GM19099 (cell line): Measurements from ENCODE around the gene CYP2D6.
"Not testable (repeated sequence)": the region's sequence is repeated elsewhere in the genome, so short reads cannot be mapped to it uniquely, and the experiment has no call there.

ENCODE experiments used
- POLR2A ChIP-seq: IDR thresholded peaks from 3 replicates; pipeline ENCODE4 v1.6.1; 2011; ENCODE audit warnings: low read depth; ENCODE audit not compliant: insufficient read length; ENCODE audit errors: extremely low read depth

Gene CYP2D6

DNA sequence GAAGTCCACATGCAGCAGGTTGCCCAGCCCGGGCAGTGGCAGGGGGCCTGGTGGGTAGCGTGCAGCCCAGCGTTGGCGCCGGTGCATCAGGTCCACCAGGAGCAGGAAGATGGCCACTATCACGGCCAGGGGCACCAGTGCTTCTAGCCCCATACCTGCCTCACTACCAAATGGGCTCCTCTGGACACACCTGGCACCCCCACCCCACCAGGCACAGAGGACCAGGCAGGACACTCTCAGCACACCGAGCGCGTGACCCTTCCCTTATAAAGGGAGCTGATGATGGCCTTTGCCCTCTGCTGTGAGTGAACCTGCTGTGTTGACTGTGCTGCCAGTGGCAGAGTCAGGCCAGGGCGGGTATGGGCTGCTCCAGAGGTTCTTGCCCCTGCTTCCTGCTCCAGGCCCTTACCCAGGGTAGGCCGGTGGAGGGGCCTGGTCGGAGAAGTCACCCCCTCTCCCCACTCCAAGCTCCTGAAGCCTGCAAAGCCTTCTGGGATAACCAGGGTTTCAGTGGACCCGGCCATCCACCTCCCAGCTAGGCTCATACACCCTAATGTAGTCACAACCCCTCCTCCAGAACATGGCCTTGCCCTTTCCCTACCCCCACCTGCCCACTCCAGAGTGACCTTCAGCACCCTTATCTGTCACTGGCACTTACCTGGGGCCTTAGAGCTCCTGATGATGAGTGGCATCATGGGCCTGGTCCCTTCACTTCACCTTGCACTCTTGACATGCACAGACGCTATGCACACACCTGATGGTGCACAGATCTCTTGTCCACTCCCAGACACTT lies at the start of gene CYP2D6:
CYP2D6 (minus strand) TSS at position 172 of the 793 bp plus-strand sequence; CDS start at position 153, 19 bp downstream.
- TF ChIP-seq POLR2A: not testable (repeated sequence)

- no peak for TF ChIP-seq POLR2A
Observed at GRCh38 chr22:42179616-42180015, 49.0 kb upstream of the CYP2D6 start.

DNA sequence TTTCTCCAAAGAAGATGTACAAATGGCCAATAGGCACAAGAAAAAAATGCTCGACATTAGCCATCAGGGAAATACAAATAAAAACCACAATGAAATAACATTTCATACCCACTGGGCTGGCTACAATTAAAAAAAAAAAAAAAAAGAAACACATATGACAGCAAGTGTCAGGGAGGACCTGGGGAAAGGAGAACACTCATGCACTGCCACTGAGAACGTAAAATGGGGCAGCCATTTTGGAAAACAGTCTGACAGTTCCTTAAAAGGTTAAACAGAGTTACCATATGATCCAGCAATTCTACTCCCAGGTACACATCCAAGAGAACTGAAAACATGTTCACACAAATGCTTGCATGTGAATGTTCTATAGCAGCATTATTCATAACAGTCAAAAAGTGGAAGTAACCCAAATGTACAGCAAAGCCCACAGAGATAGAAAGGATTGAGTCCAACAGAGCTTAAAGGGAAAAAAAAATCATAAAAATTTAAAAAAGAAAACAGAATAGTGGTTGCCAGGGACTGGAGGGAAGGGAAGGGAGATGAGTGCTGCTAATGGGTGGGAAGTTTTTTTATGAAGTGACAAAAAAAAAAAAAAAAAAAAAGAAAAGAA lies 48.4 kb upstream of the CYP2D6 start:
- no peak for TF ChIP-seq POLR2A

DNA sequence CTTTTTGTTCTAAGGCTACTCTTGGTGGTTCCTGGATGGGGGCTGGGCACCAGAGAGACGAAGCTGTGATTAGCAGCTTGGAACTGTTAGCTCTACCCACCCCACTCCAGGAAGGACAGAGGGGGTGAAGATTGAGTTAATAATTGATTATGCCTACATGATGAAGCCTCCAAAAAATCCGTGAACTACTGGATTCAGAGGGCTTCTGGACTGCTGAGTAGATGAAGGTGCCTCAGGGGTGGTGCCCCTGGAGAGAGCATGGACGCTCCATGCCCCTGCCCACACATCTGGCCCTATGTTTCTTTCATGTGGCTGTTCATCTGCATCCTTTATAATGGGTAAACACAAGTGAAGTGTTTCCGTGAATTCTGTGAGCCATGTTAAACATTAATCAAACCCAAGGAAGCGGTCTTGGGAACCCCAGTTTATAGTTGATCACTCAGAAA lies 47.3 kb upstream of the CYP2D6 start:
- TF ChIP-seq POLR2A: no peak

DNA sequence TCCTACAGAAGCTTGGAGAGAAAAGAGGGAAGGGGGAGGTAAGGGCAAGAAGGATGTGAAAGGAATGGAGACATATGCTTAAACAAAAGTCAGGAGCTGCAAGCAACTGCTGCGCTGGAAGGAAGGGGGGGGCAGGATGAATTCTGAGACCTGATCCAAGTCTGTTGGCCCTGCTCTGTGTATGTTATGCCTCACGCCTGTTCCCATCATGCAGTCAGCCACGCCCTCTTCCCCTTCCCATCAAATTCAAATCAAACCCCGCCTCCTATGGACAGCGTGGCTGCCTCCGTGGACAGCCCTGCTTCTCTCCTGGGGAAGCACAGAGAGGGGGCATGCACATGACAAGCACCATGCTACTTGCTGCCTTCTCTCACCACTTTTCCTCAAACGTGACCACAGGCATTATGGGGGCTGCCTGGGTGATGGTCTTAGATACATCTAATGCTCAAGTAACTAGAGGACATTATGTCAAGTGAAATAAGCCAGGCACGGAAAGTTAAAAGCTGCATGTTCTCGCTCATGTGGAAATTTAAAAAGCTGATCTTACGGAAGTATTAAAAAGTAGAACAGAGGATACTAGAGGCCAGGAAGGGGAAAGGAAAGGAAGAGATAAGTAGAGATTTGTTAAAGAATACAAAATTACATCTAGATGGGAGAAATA lies 45.8 kb upstream of the CYP2D6 start:
- no peak for TF ChIP-seq POLR2A

- TF ChIP-seq POLR2A: no peak
Observed at GRCh38 chr22:42174062-42174461, 43.5 kb upstream of the CYP2D6 start.

GRCh38 chr22:42173183-42173926 lies 42.7 kb upstream of the CYP2D6 start:
- no peak for TF ChIP-seq POLR2A

DNA sequence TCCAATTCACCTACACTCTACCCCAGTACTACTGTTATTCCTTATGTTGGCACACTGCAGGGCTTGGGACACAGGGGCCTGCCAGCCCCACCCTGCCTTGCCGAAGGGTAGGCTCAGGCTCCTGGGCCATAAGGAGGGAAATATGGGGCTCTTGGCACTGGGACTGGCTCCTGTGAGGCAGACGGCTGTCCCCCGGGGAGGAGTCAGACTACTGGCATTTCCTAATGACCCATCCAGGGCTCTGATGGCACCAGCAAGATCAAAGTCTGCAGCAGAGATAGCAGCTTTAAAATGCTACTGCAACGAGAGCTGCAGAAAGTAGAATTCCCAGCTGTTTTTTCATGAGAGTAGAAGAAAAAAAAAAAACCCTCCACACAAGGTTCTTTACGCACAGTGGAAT lies 42.2 kb upstream of the CYP2D6 start:
- TF ChIP-seq POLR2A: no peak

DNA sequence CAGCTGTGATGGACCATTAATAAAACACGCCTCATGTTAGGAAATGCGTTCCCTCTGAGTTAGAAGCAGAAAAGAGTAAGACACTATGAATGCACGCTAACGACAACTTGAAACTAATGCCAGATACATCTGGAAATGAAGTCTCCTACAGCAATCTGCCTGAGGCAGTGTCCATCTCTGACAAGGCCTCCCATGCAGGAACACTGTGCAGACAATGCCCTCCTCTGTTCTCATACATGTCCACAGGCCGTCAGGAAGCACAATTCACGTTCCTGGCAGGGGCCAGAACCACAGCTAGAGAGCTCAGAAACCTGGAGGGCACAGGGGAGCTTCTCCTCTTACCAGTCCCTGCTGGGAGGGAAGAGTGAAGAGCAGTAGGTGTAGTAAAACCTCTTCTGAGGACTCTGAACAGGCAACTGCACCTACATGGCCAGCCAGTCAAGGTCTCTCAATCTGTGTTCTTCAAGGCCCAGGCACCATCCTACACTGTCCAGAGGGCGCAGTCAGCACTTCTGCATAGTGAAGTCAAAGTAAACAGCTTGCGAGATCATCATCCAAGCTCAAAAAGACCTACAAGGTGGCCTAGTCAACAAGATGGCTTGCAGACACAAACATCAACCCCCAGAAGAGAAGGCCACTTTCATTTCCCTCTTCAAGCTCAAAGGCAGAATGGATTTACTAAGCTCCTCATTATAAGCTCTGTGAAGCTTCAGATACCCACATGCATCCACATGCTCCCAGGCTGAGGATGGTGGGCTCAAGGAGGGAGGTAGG lies 41.5 kb upstream of the CYP2D6 start:
- no peak for TF ChIP-seq POLR2A

DNA sequence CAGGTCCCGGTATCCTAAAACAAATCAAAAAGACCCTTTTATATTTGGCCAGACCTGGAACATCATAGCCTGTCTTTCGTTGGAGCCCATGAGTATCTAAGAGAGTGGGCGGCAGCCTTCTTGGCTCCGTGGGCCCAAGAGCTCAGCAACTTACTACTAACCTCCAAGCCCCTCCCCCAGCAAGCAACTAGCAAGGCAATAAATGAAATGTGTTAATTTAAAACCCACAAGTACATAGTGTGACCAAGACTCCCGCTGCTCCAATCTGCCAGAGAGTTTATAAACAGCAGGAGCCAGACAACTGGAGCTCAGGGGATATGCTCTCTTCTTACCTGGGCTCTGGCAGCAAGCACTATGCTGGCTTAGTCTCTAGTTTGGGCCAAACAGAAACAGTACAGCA lies 40.8 kb upstream of the CYP2D6 start:
- TF ChIP-seq POLR2A: no peak

GRCh38 chr22:42170946-42171345 lies 40.3 kb upstream of the CYP2D6 start:
- TF ChIP-seq POLR2A: no peak

- TF ChIP-seq POLR2A: no peak
Observed at GRCh38 chr22:42169055-42169469, 38.5 kb upstream of the CYP2D6 start.

DNA sequence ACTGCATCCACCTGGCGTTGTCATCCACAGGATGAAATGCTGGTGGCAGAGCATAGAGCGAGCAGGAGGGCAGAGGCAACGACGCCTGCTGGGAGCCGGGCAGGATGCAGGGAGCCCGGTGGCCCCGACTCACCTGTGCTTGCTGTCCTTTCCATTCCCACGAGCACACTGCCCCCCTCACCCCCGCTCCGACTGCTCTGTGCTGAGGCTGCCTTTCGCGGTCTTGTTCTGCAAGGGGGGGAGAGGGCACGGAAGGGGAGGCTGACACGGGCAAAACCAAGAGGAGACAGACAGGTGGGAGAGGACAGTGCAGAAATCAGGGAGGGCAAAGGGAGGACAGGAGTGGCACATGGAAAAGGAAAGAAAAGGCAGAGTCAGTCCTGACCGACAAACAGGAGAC lies 37.9 kb upstream of the CYP2D6 start:
- TF ChIP-seq POLR2A: no peak

- TF ChIP-seq POLR2A: no peak
Observed at GRCh38 chr22:42167066-42167465, 36.5 kb upstream of the CYP2D6 start.
